NCI-H2081 treated with DMSO at 0.1 percent for 48 hours (cell line): ENCODE measurements around the gene FHOD3.

ENCODE experiments used
- DNase-seq: peaks from one replicate; lab custom pipeline; 2025; lab: John Stamatoyannopoulos, UW

The FHOD3 gene

GRCh38 chr18:36322734-36323133 is 25.2 kb downstream of the FHOD3 start:
- no peak for DNase-seq

GRCh38 chr18:36323421-36323820 is 25.9 kb downstream of the FHOD3 start:
- no peak for DNase-seq

DNA sequence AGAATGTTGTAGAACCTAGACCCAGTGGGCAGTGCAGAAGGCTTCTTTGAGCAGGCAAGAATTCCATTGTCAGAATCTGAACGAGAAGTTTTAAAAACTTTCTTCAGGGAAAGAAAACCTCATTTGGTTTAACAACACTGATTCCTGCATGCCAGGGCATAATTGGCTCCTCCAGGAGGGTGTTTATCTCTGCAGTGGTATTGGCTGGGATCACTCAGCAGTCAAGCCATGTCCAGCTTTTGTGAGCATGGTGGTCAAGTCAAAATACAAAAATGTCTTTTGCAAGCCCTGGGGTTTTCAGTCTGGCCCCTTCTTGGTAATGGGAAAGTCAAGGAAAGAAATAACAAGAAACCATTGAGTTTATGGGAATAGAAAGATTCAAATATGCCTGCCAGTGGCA is 28.3 kb downstream of the FHOD3 start:
- no peak for DNase-seq

- DNase-seq = no peak
Measured at GRCh38 chr18:36326771-36327170, 29.3 kb downstream of the FHOD3 start.

- no peak for DNase-seq
Measured at GRCh38 chr18:36327352-36328316, 30.1 kb downstream of the FHOD3 start.

DNA sequence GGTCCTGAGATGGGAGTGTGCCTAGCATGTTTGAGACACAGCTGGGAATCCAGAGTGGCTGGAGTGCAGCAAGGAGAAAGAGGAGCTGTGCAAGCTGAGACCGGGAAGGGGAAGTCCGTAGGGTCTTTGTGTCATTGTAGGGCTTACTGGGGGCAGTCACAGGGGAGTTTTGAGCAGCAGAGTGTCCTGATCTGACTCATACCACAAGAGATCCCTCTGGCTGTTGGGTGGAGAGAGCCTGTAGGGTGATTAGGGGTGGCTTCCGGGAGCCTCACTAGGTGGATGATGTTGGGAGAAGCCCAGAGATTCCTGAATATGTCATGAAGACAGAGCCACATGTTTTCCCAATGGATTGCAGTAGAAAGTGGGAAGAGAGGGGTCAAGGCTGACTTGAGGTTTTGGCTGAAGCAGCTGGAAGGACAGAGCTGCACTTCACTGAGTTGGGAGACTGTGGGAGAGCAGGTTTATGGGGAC is 30.9 kb downstream of the FHOD3 start:
- DNase-seq = no peak

GRCh38 chr18:36328916-36329315 is 31.4 kb downstream of the FHOD3 start:
- DNase-seq = no peak

- DNase-seq = no peak
Measured at GRCh38 chr18:36329684-36330434, 32.3 kb downstream of the FHOD3 start.

GRCh38 chr18:36330435-36331052 is 33.0 kb downstream of the FHOD3 start:
- DNase-seq = no peak

GRCh38 chr18:36331521-36331971 is 34.0 kb downstream of the FHOD3 start:
- no peak for DNase-seq

- DNase-seq = no peak
Measured at GRCh38 chr18:36333414-36333813, 35.9 kb downstream of the FHOD3 start.

DNA sequence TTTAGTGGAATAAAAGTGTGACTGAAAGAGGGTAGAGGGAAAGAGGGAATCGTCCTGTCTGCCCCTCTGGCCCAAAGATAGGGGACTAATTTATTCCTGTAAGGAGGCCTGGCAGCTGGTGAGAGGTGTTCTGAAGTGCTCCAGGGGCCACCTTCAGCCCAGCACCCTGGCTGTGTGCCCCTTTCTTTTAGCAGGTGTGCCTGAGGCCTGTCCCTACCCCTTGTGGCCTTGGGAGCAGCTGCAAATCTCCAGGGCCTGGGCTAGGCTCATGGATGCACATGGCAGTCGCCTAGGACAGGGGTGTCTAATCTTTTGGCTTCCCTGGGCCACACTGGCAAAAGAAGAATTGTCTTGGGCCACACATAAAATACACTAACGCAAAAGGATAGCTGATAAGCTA is 37.3 kb downstream of the FHOD3 start:
- DNase-seq = no peak

DNA sequence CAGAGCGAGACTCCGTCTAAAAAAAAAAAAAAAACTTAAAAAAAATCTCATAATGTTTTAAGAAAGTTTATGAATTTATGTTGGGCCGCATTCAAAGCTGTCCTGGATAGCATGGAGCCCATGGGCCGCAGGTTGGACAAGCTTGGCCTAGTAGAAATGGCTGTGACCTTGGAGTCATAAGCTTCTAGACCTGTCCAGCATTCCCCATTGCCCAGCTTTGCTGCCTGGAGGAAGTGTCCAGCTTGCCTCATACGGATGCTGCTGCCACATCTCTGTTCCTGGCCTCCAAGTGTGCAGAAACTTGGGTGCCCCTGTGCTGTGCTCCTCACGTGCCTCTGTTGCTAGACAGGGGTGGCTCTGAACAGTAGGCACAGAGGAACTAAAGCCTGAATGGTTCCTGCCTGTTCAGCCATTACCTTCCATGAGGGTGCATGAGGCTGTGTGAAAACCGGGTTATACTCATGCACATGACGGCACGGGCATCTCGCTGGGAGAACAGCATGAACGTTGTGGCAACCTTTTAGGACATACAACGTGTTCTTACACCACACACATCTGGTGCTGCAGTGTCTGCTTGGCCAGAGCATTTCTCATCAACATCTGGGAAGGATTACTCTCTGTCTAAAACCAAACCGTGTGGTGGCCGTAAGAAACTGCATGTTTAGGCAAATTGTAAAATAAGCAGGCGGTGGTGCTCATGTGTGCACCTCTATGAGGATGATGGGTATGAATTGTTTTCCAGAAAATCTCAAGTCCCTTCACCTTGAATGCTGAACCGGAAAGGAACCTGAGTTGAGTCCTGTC is 38.2 kb downstream of the FHOD3 start:
- no peak for DNase-seq

DNA sequence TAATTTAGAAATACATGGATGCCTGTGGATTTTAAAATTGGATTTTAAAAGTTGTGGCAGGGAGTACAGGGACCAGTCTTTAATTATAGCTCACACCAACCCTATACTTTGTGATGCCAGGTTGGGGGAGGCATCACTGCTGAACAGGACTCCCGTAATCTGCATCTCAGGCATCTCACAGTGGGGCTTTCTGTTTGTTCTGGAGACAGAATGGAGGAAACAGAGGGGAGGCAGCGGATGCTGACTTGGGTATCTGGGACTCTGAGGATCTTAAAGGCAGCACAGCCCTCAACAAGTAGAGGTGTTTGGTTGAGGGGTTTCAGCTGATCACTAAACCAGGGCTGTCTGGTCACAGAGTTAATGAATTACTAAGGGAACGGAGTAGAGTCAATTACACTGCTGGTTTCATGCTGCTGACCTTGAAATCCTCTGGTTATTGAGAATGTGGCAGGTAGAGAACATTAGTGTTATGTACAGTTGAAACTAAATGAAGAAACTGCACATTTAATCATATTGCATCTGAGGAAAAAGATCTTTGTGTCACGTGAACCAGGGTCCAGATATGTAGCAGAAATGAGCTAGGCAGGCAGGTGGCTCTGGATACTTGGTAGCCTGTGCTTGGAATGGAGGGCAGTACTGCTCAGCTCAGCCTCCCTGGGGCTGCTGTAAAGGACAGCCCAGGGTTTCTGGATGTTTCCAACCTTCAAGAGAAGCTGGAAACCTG is 40.3 kb downstream of the FHOD3 start:
- no peak for DNase-seq

- DNase-seq = no peak
Measured at GRCh38 chr18:36338403-36338933, 41.0 kb downstream of the FHOD3 start.

DNA sequence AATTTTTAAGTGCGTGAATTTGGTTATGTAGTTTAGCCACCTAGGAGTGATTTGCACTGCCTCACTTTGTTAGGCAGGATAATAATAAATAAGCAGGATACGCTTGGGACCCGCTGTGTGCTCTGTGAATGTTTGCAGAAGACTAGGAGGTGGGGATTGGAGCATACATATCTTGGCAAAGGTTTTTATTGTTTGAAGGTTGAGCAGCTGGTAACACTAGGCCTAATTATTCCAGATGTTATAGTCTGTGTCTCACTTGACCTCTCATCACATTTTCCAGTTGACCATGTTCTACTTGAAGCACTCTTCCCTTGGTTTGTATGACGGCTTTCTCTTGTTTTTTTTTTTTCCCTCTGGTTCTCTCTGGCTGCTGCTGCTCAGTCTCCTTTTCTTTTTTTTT is 42.7 kb downstream of the FHOD3 start:
- no peak for DNase-seq

- no peak for DNase-seq
Measured at GRCh38 chr18:36341944-36342343, 44.4 kb downstream of the FHOD3 start.

DNA sequence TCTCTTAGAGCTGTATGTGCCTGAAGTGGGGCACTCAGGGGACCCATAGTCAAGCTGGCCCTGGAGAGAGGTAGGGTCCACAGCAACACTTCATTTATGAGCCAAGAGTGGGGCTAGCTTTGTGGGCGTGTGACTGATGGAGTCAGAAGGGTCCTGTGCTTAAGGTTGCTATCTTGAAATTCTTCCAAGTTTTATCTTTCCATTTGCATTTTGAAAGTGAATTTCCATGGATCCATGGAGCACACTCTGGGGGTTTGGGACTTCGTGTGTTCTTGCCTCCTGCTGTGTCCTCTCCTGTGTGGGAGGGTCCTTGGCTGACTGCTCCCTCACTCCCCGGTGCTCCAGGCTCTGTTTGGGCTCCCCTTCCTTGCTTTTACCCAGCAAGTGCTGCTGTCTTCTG is 50.8 kb downstream of the FHOD3 start:
- DNase-seq = no peak

- DNase-seq = no peak
Measured at GRCh38 chr18:36348971-36349417, 51.5 kb downstream of the FHOD3 start.

GRCh38 chr18:36349552-36349951 is 52.0 kb downstream of the FHOD3 start:
- DNase-seq = no peak

GRCh38 chr18:36350251-36350651 is 52.7 kb downstream of the FHOD3 start:
- DNase-seq = no peak
